ENCODE results near the gene DLGAP4.

GRCh38 chr20:36528875-36529417, 222.8 kb downstream of the DLGAP4 start:
- no peak for TF ChIP-seq POLR2A (IDR thresholded peaks at IDR 0.05)
- TF ChIP-seq, protein P1, sequence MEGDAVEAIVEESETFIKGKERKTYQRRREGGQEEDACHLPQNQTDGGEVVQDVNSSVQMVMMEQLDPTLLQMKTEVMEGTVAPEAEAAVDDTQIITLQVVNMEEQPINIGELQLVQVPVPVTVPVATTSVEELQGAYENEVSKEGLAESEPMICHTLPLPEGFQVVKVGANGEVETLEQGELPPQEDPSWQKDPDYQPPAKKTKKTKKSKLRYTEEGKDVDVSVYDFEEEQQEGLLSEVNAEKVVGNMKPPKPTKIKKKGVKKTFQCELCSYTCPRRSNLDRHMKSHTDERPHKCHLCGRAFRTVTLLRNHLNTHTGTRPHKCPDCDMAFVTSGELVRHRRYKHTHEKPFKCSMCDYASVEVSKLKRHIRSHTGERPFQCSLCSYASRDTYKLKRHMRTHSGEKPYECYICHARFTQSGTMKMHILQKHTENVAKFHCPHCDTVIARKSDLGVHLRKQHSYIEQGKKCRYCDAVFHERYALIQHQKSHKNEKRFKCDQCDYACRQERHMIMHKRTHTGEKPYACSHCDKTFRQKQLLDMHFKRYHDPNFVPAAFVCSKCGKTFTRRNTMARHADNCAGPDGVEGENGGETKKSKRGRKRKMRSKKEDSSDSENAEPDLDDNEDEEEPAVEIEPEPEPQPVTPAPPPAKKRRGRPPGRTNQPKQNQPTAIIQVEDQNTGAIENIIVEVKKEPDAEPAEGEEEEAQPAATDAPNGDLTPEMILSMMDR (IDR thresholded peaks at IDR 0.05), result no peak
